GM21825 (cell line): ENCODE results near the gene NMRAL1.

Experiments
- ATAC-seq: cut with Tn5 transposase; IDR thresholded peaks from one replicate; pipeline ENCODE4 v1.9.1; 2021; ENCODE audit warnings: mild to moderate bottlenecking, moderate library complexity; ENCODE audit not compliant: unreplicated experiment

Gene NMRAL1

DNA sequence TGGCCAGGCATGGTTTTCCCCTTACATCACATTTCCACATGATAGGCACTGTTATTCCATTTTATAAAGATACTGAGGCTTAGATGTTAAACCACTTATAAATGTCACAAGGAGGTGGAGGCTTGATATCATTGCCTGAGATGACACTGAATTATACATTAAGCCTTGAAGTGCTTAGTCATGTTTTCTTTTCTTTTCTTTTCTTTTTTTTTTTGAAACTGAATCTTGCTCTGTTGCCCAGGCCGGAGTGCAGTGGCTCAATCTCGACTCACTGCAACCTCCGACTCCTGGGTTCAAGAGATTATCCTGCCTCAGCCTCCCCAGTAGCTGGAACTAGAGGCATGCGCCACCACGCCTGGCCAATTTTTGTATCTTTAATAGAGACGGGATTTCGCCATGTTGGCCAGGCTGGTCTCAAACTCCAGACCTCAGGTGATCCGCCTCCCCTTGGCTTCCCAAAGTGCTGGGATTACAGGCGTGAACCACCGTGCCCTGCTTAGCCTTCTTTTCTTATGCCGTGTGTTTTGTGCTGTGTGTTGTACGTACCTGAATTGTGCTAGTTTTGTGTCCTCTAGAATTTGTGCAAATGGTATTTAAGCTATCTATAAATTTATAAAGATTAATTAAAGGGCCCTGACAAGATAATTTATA is 47.6 kb downstream of the NMRAL1 start:
- no peak for ATAC-seq

DNA sequence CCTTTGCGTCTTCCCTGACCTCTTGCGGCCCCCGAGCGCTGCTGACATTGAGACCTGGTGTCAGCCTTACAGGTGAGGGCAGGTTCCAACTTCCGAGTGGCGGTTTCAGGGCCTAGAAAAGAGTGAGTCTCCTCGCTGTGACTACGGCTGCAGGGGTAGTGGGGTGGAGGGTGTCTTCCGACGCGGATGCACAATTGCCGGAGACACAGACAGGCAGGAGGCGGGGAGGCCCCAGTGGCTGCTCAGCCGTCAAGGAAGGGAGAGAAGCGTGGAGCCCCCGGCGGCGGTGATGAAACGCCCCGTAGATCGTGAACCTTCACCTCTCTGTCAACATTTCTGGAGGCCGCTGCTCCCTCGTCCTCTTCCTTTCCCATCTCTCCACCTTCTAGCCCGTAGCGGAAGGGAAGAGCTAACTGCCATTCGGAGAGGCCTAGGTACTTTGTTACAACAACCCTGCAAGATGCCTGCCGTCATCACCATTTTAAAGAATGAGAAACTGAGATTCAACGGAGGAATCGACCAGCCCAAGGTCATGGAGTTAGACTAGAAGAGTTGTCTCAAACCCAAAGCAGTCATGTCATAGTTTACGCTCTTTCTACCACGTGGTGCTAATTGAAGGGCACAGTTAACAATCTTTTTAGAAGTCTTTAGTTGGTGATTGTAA is 48.3 kb downstream of the NMRAL1 start:
- ATAC-seq: peak; percentile 19

DNA sequence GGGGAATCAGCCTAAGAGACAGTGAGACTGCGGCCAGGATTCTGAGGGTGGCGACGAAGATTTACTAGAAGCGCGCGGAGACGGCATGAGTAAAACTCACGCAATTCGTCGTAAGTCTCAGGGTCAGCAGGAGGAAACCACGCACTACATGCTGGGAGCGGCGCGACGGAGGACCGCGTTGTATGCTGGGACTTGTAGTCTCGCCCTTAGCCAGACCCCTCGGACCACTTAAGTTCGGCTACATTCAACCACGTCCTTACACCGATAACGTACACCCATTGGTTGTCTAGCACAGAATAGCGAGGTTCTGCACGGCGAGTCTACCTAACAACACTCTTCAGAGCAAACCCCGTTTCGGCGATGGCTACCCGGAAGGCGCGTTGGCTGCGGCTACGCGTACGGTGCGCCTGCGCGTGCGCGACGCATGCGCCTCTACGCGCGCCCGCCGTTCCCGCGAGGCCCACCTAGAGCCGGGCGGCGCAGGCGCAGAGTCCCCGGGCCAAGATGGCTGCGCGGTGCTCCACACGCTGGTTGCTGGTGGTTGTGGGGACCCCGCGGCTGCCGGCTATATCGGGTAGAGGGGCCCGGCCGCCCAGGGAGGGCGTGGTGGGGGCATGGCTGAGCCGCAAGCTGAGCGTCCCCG is 48.9 kb downstream of the NMRAL1 start, which contains the start of gene DNAJA3:
Gene DNAJA3, plus strand, starts transcription at position 491 of the 643 bp plus-strand sequence. Its CDS starts 14 bp downstream, at position 505.
- peak; percentile 84 for ATAC-seq

DNA sequence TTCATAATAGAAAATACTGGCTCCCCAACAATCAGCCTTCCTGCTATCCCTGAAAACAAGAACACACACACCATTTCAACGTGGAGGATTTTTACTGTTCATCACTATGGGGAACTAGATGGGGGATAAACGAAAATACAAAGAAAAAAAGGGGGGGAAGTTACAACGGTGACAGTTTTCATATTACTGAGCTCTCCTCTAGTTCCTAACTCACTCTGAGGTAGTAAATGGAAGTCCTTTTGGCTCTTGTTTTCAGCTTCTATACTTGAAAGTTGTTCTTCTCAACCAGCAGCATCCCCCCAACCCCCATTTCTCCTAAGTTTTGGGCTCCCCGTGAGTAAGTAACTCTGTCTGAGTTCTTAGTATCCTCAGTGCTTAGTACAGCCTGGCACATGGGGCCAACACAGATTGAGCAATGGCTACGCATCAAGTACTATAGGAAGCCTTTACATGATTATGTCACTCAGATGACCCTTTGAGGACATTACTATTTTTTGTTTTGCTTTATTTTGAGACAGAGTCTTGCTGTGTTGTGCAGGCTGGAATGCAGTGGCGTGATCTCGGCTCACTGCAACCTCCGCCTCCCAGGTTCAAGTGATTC is 53.8 kb downstream of the NMRAL1 start:
- ATAC-seq: no peak

DNA sequence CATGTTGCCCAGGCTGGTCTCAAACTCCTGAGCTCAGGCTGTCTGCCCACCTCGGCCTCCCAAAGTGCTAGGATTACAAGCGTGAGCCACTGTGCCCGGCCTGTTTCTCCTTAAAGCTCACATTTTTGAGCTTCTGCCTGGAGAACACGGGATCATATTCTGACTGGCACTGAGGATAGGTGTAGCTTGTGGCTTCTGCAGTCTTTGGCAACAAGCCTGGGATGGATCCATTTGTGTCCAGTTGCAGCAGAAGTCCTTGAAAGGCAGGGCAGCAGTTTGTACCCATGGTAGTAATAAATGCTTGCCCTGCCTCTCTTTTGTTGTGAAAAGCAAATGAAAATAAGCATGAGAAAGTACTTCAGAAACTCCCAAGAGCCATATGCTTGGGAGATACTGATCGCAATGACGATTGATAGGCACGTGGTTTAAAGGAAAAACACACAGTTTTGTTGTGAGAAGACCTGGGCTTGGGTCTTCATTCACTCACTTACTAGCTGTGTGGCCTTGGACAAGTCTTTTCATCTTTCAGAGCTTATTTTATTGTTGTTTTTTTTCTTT is 54.9 kb downstream of the NMRAL1 start:
- ATAC-seq: no peak

DNA sequence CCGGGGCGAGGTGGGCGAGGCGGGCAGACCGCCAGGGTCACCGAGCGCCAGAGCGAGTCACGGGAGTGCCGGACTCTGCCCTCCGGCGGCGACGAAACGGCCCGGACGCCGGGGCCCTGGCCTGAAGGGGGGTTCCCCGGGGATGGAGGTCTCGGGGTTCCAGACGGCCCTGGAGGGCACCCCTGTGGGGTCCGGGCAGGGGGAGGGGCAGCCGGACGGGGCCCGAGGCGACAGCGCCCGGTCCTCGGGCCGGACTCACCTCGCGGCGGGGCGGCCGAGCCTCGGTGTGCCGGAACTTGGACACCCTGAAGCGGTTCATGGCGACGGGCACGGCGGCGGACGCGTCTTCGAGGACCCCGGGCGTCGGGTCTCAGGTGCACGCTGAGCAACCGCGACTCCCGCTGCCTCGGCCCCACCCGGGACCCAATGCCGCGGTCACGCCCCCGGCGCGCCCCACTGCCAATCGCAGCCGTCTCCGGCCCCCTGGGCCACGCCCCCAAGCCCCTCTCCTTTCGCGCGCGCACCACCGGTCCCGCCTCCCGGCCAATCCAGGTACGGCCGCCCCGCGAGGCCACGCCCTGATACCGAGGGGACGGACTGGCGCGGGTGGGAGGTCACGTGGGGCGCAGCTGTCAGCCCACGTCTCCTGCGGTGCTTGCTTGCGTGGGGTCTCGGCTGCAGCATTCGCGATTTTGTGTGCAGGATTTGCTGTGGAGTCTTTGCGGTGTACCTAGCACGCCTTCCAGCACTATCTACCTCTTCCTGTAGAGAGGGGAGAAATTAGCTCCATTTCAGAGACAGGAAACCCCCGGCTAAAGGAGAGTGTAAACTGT is 58.0 kb downstream of the NMRAL1 start, which contains the start of gene CORO7:
Gene CORO7, minus strand, starts transcription at position 397 of the 833 bp plus-strand sequence. Its CDS starts 78 bp downstream, at position 319.
- ATAC-seq: peak; percentile 63

DNA sequence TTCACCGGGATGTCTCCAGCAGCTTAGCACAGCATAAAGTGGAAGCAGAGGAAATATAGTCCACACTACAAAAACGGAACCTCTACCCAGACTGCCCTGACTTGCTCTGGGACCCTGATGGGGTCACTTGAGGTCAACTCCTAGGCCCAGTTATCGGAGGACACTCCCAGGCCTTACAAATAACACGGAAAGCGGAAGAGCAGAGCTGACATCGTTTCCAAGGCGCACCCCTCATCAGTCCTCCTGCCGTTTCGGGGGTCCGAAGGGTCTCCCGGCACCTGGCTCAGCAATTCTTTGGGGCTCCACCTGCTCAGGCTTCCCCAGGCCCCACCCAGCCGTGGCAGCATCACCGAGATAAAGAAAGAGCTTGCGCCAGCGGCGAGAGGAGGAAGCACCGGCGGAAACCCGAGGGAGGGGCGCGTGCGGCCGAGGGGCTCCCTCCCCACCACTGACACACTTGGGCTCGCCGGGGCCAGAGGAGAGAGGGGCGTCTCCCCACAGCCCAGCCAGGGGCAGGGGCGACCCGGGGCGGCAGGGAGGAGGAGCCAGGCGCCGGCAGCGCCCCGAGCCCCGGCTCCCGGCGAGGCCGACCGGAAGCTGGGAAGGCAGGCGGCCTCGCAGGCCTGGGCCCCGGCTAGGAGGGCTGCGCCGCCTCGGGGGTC is 58.8 kb downstream of the NMRAL1 start:
- ATAC-seq: peak; percentile 8

DNA sequence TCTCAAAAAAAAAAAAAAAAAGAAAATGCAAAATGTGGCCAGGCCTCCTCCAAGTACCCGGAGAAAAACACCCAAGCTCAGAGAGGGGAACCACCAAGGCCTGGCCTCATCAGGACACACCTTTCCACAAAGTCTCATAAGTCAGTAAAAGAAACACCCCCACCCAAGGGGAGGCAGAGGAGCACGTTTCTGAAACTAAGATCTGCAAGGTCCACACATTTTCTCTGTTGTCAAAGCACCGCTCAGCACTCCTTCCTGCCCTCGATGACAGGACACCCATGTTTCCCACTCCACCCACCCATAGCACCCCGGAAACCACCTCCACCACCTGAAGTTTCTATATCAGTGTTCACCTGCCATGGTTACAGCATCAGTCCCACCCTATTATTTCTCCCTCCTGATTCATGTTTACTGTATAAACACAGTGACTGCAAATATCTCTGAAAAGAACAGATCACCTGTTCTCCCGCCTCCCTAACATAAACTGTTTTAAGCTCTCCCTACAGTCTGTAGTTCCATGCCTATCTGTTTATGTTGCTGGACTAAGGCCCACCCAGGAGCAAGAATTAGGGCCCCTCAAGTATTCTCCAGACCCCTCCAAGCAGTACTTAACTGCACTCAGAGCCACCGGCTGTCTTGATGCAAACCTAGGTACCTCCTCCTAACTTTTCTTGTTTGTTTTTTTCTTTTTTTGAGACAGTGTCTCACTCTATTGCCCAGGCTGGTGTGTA is 60.1 kb downstream of the NMRAL1 start:
- peak; percentile 60 for ATAC-seq

DNA sequence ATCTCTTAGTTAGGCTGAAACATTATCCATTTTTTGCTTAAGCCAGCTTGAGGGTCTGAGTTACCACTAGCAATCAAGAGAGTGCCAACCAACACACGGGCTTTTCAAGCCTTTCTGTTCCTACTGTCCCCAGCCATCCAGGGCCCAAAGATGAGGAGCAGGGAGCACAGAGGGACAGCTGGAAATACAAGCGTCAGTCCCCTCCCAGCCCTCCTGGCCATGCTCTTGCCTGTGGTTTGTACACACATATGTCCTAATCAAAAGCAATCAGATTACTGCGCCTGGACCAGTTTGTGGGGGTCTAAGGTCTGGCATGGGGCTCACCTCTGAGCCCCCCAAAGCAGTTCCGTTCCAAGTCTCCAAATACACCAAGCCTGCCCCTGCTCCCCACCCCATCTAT is 61.6 kb downstream of the NMRAL1 start:
- no peak for ATAC-seq

DNA sequence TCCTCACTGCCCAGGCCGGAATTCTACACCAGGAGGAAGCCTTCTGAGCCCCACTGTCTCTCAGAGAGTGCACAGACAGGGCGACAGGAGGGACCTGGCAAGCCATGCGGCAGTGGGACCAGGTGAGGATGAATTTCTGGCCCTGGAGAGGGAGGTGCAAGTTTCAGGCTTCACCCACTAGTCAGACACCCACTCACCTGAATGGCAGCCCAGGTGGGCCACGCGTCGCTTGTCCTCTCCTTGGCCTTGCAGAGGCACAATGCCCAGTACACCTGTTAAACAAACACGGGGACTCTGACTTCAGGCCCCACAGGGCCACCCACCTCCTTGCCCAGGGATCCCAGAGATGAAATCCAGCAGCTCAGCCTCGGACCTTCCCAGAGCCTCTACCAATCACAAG is 62.3 kb downstream of the NMRAL1 start:
- no peak for ATAC-seq
